HUDEP-2 (cell line): ENCODE measurements around the gene GLT8D2.

ENCODE experiments used
- DNase-seq, 76 experiments: peaks; one replicate each; lab custom pipeline; 2025; ENCODE audit not compliant: unreplicated experiment in 76 of 76; lab: John Stamatoyannopoulos, UW

GLT8D2 gene, protein sequence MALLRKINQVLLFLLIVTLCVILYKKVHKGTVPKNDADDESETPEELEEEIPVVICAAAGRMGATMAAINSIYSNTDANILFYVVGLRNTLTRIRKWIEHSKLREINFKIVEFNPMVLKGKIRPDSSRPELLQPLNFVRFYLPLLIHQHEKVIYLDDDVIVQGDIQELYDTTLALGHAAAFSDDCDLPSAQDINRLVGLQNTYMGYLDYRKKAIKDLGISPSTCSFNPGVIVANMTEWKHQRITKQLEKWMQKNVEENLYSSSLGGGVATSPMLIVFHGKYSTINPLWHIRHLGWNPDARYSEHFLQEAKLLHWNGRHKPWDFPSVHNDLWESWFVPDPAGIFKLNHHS

DNA sequence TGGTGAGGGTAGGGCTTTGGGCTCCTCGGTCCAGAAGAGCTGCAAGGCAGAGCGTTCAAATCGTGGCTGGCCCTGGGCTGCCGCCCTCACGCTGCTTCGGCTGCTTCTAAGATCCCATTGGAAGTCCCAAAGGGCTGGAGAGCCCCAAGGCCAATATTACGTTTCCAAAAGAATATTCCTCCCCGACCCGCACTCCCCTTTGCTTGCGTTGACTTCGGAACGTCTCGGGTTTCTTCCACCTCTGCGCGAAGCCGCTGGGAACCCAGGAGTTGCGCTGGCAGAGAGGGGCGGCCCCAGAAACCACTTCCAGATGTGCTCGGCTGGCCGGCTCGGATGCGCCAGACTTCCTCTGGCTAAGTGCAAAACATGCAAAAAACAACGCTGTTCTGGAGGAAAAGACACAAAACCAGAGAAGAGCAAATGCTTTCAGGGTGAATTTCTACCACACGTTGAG is at the start of gene GLT8D2:
Gene GLT8D2 (minus strand): TSS at position 285 of the 454 bp plus-strand sequence. CDS start 30,539 bp downstream, outside the sequence.
- DNase-seq: no peak

DNA sequence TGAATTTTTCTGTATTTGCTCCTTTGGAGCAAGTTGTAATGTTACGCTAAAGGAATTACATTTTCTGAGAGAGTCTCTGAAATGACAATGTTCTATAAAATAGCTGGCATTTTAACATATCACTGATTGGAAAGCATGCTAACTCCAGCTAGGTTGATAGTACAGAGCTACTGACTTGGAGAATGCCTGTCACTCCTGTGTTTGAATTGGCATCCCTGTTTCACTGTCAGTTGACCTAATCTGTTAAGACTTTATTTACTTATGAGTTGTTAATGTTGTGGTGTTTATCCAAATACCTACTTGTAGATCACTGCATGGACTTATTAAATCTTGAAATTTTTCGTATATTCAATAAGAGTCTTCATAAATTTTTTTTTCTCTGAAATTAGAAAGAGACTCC is 48.0 kb upstream of the GLT8D2 start:
- DNase-seq: no peak

DNA sequence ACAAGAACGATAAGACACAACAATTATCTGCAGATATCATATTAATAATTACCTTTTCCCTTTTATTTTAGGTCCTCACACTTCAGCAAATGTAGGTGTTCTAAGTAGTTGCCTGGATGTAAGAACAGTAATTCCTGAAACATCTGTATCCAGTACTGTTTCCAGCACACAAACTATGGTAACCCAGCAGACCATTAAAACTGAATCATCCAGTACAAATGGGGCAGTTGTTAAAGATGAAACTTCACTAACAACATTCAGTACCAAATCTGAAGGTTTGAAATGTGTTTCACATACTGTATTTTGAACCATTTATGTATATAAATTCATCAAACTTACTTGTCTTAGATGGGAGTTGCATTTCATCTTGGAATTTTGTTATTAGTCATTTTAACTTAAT is 45.3 kb upstream of the GLT8D2 start:
- DNase-seq: no peak

DNA sequence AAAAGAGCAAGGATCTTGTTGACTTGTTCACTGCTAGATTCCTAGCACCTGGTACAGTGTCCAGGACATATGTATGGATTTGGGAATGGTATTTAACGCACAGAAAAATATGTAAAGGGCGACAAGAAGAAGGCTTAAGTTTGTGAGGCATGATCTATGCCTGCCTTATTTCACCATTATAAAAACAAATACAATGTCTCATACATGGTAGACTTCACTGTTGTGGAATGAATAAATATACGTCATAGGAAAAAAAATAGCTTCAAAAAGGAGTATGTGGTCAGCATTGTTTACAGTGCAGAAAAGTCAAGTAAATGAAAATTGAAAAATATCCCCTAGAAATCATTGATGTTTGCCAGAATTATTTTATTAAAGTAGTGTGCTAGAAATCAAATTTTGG is 44.3 kb upstream of the GLT8D2 start:
- no peak for DNase-seq

DNA sequence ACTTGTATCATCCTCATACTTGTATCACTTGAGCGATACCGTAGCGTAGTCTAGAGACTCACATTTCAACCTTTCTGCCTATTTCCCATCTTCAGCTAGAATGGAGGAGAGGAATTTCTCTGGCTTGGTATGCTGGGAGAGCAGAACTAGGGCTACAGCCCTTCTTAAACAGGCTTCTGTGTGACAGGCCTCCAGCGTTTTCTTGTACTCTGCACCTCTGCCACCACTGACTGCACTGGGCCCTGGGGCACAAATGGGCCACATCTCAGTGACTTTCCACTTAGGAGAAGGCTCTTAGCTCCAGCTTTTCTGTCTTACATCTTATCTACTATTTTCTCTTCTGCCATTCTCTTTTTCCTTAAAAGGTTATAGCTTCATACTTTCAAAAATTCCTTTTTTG is 41.1 kb upstream of the GLT8D2 start:
- DNase-seq: no peak

DNA sequence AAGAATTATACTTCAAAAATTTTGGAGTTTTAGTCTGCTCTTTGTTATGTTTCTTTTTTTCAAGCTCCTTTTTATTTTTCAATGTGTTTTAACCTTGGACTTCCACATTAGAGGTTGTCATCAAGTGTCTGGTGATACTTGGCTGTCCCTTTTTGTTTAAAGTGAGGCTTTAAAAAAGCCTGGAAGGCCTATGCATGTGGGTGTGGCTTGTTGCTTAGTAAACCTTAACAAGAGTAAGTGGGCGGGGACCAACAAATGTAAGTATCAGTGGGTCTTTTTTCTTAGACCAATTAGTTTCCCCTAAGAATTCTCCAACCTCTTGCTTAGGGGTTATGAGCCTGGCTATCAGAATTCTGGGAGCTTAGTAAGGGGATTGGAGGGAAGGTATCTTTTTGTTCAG is 40.7 kb upstream of the GLT8D2 start:
- peak in 2 of 76 experiments; percentile 1 to 8 for DNase-seq

DNA sequence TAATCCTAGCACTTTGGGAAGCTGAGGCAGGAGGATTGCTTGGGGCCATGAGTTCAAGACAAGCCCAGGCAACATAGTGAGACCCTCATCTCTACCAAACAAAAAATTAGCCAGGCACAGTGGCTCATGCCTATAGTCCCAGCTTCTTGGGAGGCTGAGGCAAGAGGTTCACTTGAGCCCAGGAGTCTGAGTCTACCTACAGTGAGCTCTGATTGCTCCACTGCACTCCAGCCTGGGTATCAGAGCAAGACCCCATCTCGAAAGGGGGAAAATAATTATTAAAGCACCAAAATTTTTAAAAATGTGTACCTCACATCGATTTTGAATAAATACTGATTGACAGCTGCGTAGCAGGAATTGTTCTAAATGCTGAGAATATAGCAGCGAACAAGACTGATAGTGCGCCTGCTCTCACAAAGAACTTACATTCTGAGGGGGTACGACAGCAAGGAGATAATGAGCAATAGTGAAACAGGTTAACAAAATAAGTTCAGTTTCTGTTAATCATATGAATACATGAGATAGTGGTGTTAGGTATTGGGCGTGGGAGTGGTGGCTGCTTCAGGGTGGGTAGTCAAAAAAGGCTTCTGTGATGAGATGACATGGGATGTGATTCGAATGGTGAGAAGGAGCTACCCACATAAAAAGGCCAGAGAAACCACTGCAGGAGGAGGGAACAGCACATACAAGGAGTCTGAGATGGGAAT is 33.9 kb upstream of the GLT8D2 start:
- DNase-seq: no peak

DNA sequence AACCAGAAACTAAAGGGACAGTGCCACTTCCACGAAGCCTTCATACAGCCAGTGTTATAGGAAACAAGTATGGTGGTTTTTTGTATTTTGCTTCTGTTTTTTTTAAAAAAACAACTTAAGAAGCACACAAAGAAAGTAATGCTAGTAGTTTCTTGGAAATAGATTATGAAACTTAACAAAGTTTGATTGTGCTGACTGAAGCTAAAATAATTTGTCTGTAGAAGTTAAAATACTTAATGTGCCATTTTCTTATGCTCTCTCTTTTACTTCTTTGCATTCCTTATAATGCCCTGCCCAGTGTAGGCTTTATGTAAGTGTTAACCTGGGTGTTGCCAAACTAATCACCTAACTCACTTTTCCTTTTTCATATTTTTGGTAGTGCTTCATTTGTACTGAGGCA is 30.8 kb upstream of the GLT8D2 start:
- DNase-seq: no peak

DNA sequence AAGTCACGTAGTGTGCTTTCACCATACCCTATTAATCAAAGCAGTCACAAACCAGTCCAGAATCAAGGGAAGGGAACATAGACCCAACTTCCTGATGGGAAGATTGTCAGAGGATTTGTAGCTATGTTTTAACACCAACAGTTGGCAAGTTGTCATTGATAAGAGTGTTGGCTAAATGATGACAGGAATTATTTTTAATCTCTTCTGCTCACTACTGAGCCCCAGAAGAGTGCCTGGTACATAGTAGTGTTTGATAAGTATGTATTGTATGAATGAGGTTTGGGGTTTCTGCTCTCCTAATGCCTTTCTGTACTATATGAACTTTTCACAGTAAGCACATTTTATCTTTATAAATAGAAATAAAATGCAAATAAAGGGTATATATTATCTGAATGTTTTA is 29.0 kb upstream of the GLT8D2 start:
- no peak for DNase-seq

DNA sequence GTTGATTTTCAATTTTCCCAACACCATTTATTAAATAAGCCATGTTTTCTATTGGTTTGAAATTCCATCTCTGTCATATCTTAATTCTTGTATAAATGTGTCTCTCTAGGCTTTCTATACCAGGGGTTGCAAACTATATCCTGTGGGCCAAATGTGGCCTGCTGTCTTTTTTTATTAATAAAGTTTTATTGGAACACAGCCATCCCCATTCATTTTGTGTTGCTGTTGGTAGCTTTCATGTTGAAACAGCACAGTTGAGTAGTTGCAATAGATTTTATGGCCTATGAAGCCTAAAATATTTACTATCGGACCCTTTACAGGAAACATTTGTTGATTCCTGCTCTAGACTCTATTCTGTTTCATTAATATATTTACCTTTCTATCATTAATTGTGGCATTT is 23.7 kb upstream of the GLT8D2 start:
- no peak for DNase-seq

DNA sequence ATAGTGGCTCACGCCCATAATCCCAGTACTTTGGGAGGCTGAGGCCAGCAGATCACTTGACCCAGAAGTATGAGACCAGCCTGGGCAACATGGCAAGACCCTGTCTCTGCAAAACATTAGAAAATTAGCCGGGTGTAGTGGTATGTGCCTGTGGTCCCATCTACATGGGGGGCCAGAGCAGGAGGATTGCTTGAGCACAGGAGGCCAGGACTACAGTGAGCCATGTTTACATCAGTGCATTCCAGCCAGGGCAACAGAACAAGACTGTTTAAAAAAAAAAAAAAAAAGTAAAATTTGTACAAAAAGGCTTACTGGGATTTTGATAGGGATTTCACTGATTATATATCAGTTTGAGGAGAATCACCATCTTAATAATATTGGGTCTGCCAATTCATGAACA is 22.1 kb upstream of the GLT8D2 start:
- no peak for DNase-seq

DNA sequence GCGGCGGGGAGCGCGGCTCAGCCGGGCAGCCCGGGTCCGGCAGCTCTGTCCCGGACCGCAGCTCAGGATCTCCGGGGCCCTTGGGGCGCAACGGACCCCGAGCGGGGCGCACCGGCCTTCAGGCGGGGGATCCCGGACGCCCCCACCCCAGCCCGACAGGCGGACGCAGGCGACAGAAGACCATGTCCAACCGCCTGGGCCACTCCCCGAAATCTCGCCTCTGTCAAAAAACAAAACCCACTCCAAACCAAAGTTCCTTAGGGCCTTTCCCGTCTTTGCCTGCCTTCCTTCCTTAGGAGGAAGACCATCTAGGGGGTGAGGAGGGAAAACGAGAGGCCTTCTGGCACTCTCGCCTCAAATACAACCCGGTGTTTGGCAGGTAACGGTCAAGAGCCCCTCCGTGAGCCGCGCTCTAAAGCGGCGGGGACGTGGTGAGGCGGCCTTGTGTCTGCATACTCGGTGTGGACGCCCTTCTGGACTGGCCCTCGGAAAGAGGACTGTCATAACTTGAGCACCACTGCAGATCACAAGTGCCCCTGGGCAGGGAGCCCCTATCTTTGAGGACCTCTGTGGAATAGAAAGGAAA is 14.9 kb upstream of the GLT8D2 start:
- DNase-seq: peak in 7 of 76 experiments; percentile 2 to 37 (median 8)

DNA sequence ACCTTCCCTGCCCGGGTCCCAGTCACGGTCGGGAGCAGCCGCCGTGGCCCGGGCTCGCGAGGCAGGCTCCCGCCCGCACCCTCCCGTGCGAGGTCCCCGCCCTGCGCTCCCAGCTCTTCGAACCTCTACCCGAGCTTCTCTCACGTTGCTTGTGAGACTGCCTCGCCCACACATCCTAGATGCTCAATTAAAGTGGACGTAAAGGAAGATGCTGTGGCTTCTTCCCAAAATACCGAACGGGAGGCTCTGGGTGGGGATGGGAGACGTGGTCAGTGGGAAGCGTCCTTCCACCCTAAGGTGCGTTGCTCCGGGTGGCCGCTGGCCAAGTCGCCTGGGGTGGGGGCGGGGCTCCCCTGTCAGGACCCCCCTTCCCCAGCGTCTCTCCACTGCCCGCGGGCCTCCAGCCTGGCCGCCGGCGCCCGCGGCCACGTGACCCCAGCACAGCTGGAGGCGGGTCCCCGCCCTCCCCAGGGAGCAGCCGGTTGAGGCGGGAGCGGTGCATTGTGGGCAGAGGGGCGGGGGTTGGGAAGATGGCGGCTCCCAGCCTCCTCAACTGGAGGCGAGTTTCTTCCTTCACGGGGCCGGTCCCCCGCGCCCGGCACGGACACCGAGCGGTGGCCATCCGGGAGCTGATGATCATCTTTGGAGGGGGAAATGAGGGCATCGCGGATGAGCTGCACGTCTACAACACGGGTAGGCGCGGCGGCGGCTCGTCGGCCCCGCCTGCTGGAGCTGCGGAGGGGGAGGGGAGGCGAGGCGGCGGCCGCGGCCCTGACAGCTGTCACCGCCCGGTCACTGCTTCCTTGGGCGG is 14.2 kb upstream of the GLT8D2 start, which contains the start of gene HCFC2:
Gene HCFC2 (plus strand): TSS at position 501 of the 811 bp plus-strand sequence. CDS start 30 bp downstream, at position 531.
- peak in 75 of 76 experiments; percentile 11 to 89 (median 76) for DNase-seq

DNA sequence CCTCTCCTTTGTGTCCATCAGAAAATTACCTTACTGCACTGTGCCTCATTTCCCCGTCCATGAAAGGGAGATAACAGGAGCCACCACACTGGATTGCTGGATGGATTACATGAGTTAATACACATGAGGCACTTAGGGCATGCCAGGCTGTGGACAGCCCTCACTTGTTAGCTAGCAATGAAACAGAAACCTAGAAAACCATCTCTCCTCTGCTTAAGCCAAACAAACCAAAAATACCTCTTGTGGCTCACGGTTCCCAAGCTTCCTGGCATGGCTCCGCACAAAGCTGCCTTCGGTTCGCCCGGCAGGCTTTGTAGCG is 13.7 kb upstream of the GLT8D2 start:
- peak in 5 of 76 experiments; percentile 4 to 25 (median 14) for DNase-seq

DNA sequence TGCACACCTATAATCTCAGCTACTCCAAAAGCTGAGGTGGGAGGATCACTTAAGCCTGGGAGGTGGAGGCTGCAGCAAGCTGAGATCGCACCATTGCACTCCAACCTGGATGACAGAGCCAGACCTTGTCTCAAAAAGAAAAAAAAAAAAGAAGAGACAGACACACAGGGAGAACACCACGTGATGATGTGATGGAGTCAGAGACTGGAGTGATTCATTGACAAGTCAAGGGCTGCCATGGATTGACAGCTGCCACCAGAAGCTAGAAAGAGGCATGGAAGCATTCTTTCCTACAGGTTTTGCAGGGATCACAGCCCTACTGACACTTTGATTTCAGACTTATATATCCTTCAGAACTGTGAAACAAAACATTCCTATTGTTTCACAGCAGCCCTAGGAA is 10.8 kb upstream of the GLT8D2 start:
- DNase-seq: no peak

DNA sequence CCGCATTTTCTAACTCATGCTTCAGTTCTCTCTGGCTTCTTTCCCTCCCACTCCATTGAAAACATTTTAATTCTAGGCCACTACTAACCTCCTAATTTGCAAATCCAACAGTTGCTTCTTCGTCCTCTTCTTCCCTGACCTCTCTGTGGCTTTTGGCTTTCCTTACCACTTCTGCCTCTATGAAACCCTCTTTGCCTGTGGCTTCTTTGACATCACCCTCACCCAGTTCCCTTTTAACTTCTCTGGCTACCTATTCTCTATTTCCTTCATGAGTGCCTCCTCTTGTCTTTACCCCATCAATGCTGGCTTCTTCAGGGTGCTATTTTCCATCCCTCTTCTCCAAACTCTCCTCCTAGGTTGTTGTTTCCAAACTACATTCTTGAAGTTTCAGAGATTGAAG is 10.0 kb upstream of the GLT8D2 start:
- DNase-seq: no peak

DNA sequence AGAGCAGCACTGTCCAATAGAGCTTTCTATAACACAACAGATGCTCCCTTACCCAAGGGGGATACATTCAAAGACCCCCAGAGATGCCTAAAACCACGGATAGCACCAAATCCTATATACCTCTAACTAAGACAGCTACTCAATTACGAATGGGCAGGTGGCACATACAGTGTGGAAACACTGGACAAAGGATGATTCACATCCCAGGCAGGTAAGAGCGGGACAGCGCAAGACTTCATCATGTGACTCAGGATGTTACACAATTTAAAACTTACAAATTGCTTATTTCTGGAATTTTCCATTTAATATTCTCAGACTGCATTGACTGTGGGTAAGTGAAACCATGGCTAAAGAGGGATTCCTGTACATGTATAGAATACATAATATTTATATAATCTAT is 8.8 kb upstream of the GLT8D2 start:
- no peak for DNase-seq

DNA sequence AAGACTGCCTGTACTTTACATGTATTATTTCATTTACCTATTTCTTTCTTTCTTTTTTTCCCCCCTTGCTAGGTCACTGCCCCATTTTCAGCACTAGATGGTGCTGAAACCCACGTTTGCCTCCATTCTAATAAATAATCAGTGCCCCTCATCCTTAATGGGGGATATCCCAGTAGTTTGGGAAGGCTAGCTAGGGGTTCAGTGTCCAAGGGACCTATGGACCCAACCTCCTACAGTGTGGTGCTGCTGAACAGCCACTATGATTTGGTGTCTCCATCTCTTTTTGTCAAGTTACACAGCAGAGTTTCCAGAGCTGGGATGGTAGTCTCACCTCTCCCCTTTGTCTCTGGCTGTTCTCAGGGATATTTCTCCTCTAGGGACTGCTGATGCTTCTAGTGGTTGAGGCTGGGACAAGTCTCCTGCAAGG is 7.8 kb upstream of the GLT8D2 start:
- peak in 5 of 76 experiments; percentile 1 to 21 (median 1) for DNase-seq

DNA sequence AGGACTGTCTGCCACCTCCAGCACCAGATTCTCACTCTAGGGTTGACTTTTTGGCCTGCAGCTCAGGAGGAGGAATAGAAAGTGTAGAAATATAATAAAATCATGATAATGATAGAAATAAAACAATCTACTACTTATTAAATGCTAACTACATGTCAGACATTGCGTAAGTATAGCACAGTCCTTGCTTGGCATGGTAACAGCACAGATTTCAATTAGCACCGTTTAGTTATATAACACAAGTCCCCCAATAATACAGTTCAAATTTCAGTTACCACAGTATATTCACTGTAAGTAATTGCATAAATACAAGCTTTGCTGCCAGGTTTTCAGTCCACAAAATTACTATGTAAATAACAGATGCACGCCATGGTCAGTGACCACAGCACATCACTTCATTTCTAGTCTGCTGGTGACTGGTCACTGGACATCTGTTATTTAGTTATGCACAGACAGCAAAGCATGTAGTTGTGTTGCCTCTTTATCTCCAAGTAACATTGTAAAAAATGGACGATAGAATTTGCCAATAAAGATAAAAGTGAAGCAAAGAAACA is 6.5 kb upstream of the GLT8D2 start:
- no peak for DNase-seq

DNA sequence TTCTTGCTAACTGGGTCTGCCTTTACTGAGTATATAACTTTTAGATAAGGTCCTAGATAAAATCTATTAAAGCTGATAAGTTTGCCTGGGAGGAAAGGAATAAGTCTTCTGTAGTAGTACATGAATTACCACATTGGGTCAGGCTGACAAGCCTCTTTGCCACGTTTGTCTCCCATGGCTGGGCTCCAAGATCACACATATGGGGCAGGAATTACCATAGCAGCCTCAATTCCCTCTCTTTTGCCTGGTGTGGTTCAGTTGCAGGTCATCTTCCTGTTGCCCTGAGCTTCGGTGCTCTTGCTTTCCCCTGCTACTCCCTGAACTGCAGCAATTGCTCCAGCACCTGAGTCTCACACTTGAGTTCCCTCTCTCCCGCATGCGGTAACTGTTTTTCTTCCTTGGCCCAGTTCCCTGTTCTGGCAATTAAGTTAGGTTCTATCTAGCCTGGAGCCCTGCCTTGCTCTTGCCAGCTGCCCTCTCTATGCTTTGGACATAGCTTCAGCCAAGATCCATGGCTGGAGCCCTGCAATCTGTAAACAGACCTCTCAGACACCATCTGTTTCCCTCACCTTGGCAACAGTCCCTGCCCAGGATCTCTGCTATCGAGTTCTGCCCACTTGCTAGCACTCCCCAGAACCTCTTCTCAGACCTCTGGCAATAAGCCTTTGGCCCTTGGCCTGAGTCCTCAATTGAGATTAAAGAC is 5.8 kb upstream of the GLT8D2 start:
- peak in 19 of 76 experiments; percentile 2 to 73 (median 23) for DNase-seq
